ENCODE measurements around the gene WHRN. TPM values are rescaled to one million over a fixed set of nuclear protein-coding genes. Genes with fewer than 3 reads are reported as not detected.

Gene WHRN
- total and polyA plus RNA-seq, 2 of the 8 experiments (the other 6 are each of a cell fraction or from before 2014, with no cell fraction given) = 4.4 to 7.7 TPM

DNA sequence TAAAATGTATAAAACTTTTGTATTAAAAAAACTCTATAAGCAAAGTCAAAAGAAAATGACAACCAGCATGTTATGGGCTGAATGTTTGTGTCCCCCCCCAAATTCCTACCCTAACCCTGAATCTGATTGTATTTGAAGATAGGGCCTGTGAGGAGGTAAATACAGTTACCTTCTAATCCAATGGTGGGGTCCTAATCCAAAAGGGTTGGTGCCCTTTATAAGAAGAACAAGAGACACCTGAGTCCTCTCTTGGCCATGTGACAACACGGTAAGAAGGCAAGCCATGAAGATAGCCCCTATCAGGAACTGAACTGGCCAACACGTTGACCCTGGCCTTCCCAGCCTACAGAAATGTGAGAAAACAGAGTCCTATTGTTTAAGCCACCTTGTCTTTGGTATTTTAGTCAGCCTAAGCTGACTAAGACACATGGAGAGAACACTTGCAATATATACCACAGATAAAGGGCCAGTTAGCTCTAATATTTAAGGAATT is 67.8 kb downstream of the WHRN start:
- no peak overlapping the region for H3K23ac ChIP-seq (ENCODE audit: insufficient read length)
- H3K14ac ChIP-seq (ENCODE audit: insufficient read length) = no peak overlapping the region
- H3K4me2 ChIP-seq (ENCODE audit: insufficient read depth in 1 of 2, low read depth in 2 of 2, low read length in 2 of 2) = no peak overlapping the region
- no peak overlapping the region for H4K5ac ChIP-seq (ENCODE audit: insufficient read length, low read depth, low read length)
- H3K9me3 ChIP-seq (ENCODE audit: insufficient read depth in 2 of 2, low read depth in 1 of 2, low read length in 1 of 2) = no peaks in the 10 kb centered on the region
- H3K56ac ChIP-seq (replicated peaks; ENCODE audit: insufficient read length, low read depth, low read length) = no peak overlapping the region
- no peak overlapping the region for H2BK15ac ChIP-seq (ENCODE audit: low read length)
- H3K79me1 ChIP-seq (ENCODE audit: low read depth, low read length) = no peaks in the 10 kb centered on the region
- no peak overlapping the region for H4K8ac ChIP-seq (ENCODE audit: extremely low read depth, insufficient read depth, low read length)
- no peak overlapping the region for H2BK20ac ChIP-seq (ENCODE audit: low read length)
- H3K79me2 ChIP-seq (ENCODE audit: control insufficient read depth in 1 of 2, insufficient read depth in 2 of 2, low read length in 2 of 2) = no peaks in the 10 kb centered on the region
- no peak overlapping the region for H4K91ac ChIP-seq (replicated peaks; ENCODE audit: insufficient read length, low read length)
- H2BK5ac ChIP-seq (ENCODE audit: low read depth, low read length) = no peak overlapping the region
- no peak overlapping the region for H2AK5ac ChIP-seq (ENCODE audit: low read depth, low read length)
- no peak overlapping the region for H3K4ac ChIP-seq (replicated peaks; ENCODE audit: insufficient read length, low read depth, low read length)
- H3K4me1 ChIP-seq (replicated peaks in 1 of 4; ENCODE audit: control insufficient read depth in 3 of 4, insufficient read depth in 4 of 4, low read length in 3 of 4) = peaks cover 0 to 4% (median 0%) of the 10 kb centered on the region in 4 experiments; a peak in 3 of 7 replicates
- 70% methylated on average over 2 of the region's 2 CpGs; no CpG with 5 or more reads in 1 of the 2 experiments for WGBS, 2 experiments (ENCODE audit: extremely low coverage in 1 of 2, insufficient coverage in 1 of 2, insufficient read length in 1 of 2, insufficient replicate concordance in 2 of 2, low coverage in 1 of 2, low lambda C conversion rate in 2 of 2, missing lambda C conversion rate in 1 of 2)
- POLR2A ChIA-PET (ENCODE audit: partially characterized antibody) = no interaction called here
- no peak overlapping the region for H2BK12ac ChIP-seq (ENCODE audit: low read depth, low read length)
- H2BK120ac ChIP-seq (replicated peaks; ENCODE audit: low read depth, low read length) = no peak overlapping the region
- DNase-seq (ENCODE audit: low read depth in 1 of 2, low spot score in 2 of 2) = no peak
- CTCF ChIA-PET (ENCODE audit: partially characterized antibody) = interaction anchor here (0.7 to 22.5 kb wide), 9 partner anchors 13 to 330 kb away, joined by 3 to 271 read pairs (median 4); partner anchors contain the start of genes TEX53 and WHRN
- no peaks in the 10 kb centered on the region for H3K27me3 ChIP-seq (replicated peaks in 1 of 4; ENCODE audit: control insufficient read depth in 3 of 4, extremely low read depth in 1 of 4, insufficient read depth in 3 of 4, low read length in 3 of 4)
- no peaks in the 10 kb centered on the region for H3K36me3 ChIP-seq (ENCODE audit: control insufficient read depth in 2 of 4, insufficient read depth in 4 of 4, low read length in 3 of 4)
- no peak for TF ChIP-seq TBP (IDR thresholded peaks at IDR 0.05; ENCODE audit: low read depth, low read length)
- TF ChIP-seq RFX5 (IDR thresholded peaks at IDR 0.05; ENCODE audit: borderline replicate concordance, low read depth, low read length) = no peak
- TF ChIP-seq, protein P1, sequence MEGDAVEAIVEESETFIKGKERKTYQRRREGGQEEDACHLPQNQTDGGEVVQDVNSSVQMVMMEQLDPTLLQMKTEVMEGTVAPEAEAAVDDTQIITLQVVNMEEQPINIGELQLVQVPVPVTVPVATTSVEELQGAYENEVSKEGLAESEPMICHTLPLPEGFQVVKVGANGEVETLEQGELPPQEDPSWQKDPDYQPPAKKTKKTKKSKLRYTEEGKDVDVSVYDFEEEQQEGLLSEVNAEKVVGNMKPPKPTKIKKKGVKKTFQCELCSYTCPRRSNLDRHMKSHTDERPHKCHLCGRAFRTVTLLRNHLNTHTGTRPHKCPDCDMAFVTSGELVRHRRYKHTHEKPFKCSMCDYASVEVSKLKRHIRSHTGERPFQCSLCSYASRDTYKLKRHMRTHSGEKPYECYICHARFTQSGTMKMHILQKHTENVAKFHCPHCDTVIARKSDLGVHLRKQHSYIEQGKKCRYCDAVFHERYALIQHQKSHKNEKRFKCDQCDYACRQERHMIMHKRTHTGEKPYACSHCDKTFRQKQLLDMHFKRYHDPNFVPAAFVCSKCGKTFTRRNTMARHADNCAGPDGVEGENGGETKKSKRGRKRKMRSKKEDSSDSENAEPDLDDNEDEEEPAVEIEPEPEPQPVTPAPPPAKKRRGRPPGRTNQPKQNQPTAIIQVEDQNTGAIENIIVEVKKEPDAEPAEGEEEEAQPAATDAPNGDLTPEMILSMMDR (IDR thresholded peaks at IDR 0.05; ENCODE audit: control extremely low read depth in 1 of 3, insufficient read depth in 1 of 3, low read depth in 1 of 3, low read length in 3 of 3) = no peak
- TF ChIP-seq CTBP2 (IDR thresholded peaks at IDR 0.05; ENCODE audit: borderline replicate concordance, insufficient read depth, insufficient read length, low read length) = no peak
- TF ChIP-seq MAFK (IDR thresholded peaks at IDR 0.05; ENCODE audit: low read depth, low read length) = no peak
- no peaks in the 10 kb centered on the region for H3K23me2 ChIP-seq (ENCODE audit: low read depth, low read length)
- no peak for FAIRE-seq
- no peak overlapping the region for H2AFZ ChIP-seq (ENCODE audit: low read length)
- peaks cover 0 to 1% of the 10 kb centered on the region in 2 experiments for H4K20me1 ChIP-seq (replicated peaks in 1 of 2; ENCODE audit: control insufficient read depth in 1 of 2, insufficient read depth in 2 of 2, low read length in 2 of 2)
- H3K9ac ChIP-seq (replicated peaks in 1 of 4; ENCODE audit: extremely low read depth in 1 of 4, low read depth in 3 of 4, low read length in 3 of 4) = no peak overlapping the region
- no peak overlapping the region for H3K18ac ChIP-seq (ENCODE audit: extremely low read depth, low read length)
- H3K4me3 ChIP-seq (ENCODE audit: extremely low read depth in 1 of 4, insufficient read depth in 2 of 4, low read depth in 3 of 4, low read length in 4 of 4) = no peak overlapping the region
- no peak overlapping the region for H3K27ac ChIP-seq (ENCODE audit: low read depth, low read length)

Data from H1 (cell line).